BLaER1 treated with 17β-estradiol and CSF1 and Interleukin-3, amounts not matched to agents 10 nM and 100 nM (cell line): ENCODE results near the gene KCNJ9.

Source experiments
- H3K27ac ChIP-seq, 11 experiments: shearing (Covaris generic); formaldehyde crosslinking; 2 replicates each; pipeline ENCODE4 v1.8.1; 2022
- H3K27me3 ChIP-seq, 11 experiments: shearing (Covaris generic); formaldehyde crosslinking; 2 replicates each; pipeline ENCODE4 v1.8.1; 2022
- H3K36me3 ChIP-seq, 11 experiments: shearing (Covaris generic); formaldehyde crosslinking; 2 replicates each; pipeline ENCODE4 v1.8.1; 2022
- H3K4me1 ChIP-seq, 10 experiments: shearing (Covaris generic); formaldehyde crosslinking; 2 replicates each; pipeline ENCODE4 v1.8.1; 2022
- H3K4me2 ChIP-seq, 11 experiments: shearing (Covaris generic); formaldehyde crosslinking; 2 replicates each; pipeline ENCODE4 v1.8.1; 2022
- H3K4me3 ChIP-seq, 10 experiments: shearing (Covaris generic); formaldehyde crosslinking; 2 replicates each; pipeline ENCODE4 v1.8.1; 2022
- H3K9ac ChIP-seq, 11 experiments: shearing (Covaris generic); formaldehyde crosslinking; 2 replicates each; pipeline ENCODE4 v1.8.1; 2022
- H3K9me3 ChIP-seq, 11 experiments: shearing (Covaris generic); formaldehyde crosslinking; replicated peaks in 1 of 11; 2 replicates each; pipeline ENCODE4 v1.8.1; 2022
- H4K20me1 ChIP-seq, 11 experiments: shearing (Covaris generic); formaldehyde crosslinking; 2 replicates each; pipeline ENCODE4 v1.8.1; 2022
- Cebpa-rat ChIP-seq, 11 experiments: shearing (Covaris generic); IDR thresholded peaks; 2 replicates each; pipeline ENCODE4 v1.8.1; 2022

The KCNJ9 gene

DNA sequence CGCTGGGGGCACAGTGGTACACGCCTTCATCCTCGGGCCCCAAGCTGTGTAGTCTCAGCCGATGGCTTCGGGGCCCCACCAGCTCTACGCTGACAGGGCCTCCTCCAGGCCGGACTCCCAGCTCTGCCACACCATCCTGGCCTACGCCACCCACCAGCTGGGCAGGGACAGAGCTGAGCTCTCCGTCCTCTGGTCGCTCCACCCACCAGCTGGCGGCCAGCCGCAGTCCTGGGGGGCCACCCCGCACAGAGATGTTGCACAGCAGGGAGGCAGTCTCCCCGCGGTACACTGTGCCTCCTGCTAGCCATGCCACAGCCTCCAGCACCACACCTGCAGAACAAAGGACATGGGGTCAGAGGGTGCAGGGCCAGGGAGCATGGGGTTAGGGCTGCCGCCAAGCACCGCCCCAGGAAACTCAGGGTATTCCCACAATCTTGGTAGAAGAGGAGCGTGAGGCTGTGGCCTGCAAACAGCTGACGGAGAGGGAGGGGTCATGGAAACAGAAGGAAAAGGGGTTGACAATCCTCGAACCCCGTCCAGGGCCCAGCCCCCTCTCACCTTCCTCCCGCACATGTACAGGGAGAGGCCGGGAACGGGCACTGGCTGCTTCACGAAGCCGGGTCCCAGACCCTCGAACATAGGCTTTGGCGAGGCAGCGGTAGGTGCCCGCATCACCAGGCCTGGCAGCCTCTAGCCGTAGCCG lies 11.2 kb downstream of the KCNJ9 start:
- 0 out of 22 replicates have a peak overlapping the region, but pooled peaks of 1 of the 11 experiments have one; percentile 17 for H3K9ac ChIP-seq
- peaks cover 21 to 46% (median 41%) of the 10 kb centered on the region in 10 experiments for H3K4me1 ChIP-seq
- H3K9me3 ChIP-seq, result no peaks in the 10 kb centered on the region
- TF ChIP-seq Cebpa-rat (IDR thresholded peaks at IDR 0.05), result no peak
- no peak overlapping the region for H3K4me3 ChIP-seq
- H3K36me3 ChIP-seq, result peaks cover 18 to 74% (median 50%) of the 10 kb centered on the region in 11 experiments; a peak in 21 of 22 replicates
- H4K20me1 ChIP-seq, result peaks cover 0 to 70% (median 30%) of the 10 kb centered on the region in 11 experiments; a peak in 13 of 22 replicates
- H3K4me2 ChIP-seq, result no peak overlapping the region
- H3K27ac ChIP-seq, result no peak overlapping the region
- no peaks in the 10 kb centered on the region for H3K27me3 ChIP-seq

GRCh38 chr1:160093069-160093395 lies 11.7 kb downstream of the KCNJ9 start:
- Histone ChIP-seq H3K36me3 (peaks cover 18 to 72% (median 50%) of the 10 kb centered on the region in 11 experiments; a peak in 21 of 22 replicates), H3K9ac (0 out of 22 replicates have a peak overlapping the region, but pooled peaks of 3 of the 11 experiments have one; percentile 10 to 18 (median 17)), H3K4me3 (no peak overlapping the region), H3K27me3 (no peaks in the 10 kb centered on the region), H3K4me2 (no peak overlapping the region), H4K20me1 (peaks cover 0 to 72% (median 35%) of the 10 kb centered on the region in 11 experiments; a peak in 13 of 22 replicates), H3K4me1 (peaks cover 26 to 51% (median 47%) of the 10 kb centered on the region in 10 experiments), H3K9me3 (no peaks in the 10 kb centered on the region), H3K27ac (no peak overlapping the region)
- TF ChIP-seq Cebpa-rat (IDR thresholded peaks at IDR 0.05), result no peak

GRCh38 chr1:160093624-160094290 lies 12.4 kb downstream of the KCNJ9 start:
- Histone ChIP-seq H4K20me1 (peaks cover 0 to 72% (median 35%) of the 10 kb centered on the region in 11 experiments; a peak in 13 of 22 replicates), H3K36me3 (peaks cover 18 to 64% (median 46%) of the 10 kb centered on the region in 11 experiments; a peak in 21 of 22 replicates), H3K4me2 (peak overlapping the region in 6 of 11 experiments; percentile 22 to 49 (median 38); a peak in 12 of 22 replicates), H3K9ac (peak overlapping the region in 4 of 11 experiments; percentile 9 to 18 (median 14); a peak in 1 of 22 replicates), H3K4me3 (no peak overlapping the region), H3K27ac (0 out of 22 replicates have a peak overlapping the region, but pooled peaks of 1 of the 11 experiments have one; percentile 6), H3K9me3 (no peaks in the 10 kb centered on the region), H3K27me3 (no peaks in the 10 kb centered on the region), H3K4me1 (peaks cover 26 to 52% (median 48%) of the 10 kb centered on the region in 10 experiments)
- no peak for TF ChIP-seq Cebpa-rat (IDR thresholded peaks at IDR 0.05)

DNA sequence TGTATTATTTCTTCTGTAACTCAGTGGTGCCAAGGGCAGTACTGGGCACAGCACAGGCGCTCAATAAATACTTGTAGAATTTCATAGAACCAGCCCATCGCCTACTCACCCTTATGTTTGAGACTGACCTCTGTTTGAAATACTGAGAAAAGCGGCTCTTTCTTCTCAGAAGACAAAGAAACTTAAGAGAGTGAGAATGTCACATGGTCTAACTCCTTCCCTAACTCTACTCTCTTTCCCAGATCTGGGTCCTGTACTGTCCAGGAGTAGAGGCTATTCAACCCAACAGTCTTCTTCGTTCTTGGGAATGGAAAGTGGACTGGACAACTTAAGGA lies 12.9 kb downstream of the KCNJ9 start:
- H3K4me3 ChIP-seq, result no peak overlapping the region
- 0 out of 22 replicates have a peak overlapping the region, but pooled peaks of 1 of the 11 experiments have one; percentile 9 for H3K9ac ChIP-seq
- H4K20me1 ChIP-seq, result peaks cover 0 to 72% (median 35%) of the 10 kb centered on the region in 11 experiments; a peak in 13 of 22 replicates
- peak overlapping the region in 6 of 11 experiments; percentile 22 to 49 (median 38); a peak in 12 of 22 replicates for H3K4me2 ChIP-seq
- H3K36me3 ChIP-seq, result peaks cover 18 to 62% (median 43%) of the 10 kb centered on the region in 11 experiments; a peak in 21 of 22 replicates
- 0 out of 22 replicates have a peak overlapping the region, but pooled peaks of 1 of the 11 experiments have one; percentile 6 for H3K27ac ChIP-seq
- H3K9me3 ChIP-seq, result no peaks in the 10 kb centered on the region
- H3K27me3 ChIP-seq, result no peaks in the 10 kb centered on the region
- TF ChIP-seq Cebpa-rat (IDR thresholded peaks at IDR 0.05), result no peak
- H3K4me1 ChIP-seq, result peaks cover 28 to 55% (median 50%) of the 10 kb centered on the region in 10 experiments

- H3K27ac ChIP-seq, result no peak overlapping the region
- H3K4me2 ChIP-seq, result peak overlapping the region in 7 of 11 experiments; percentile 17 to 97 (median 45); a peak in 11 of 22 replicates
- no peak overlapping the region for H3K4me3 ChIP-seq
- no peak overlapping the region for H3K9ac ChIP-seq
- no peaks in the 10 kb centered on the region for H3K27me3 ChIP-seq
- peaks cover 34 to 60% (median 55%) of the 10 kb centered on the region in 10 experiments for H3K4me1 ChIP-seq
- TF ChIP-seq Cebpa-rat (IDR thresholded peaks at IDR 0.05), result no peak
- H3K36me3 ChIP-seq, result peaks cover 18 to 57% (median 43%) of the 10 kb centered on the region in 11 experiments; a peak in 21 of 22 replicates
- H4K20me1 ChIP-seq, result peaks cover 0 to 67% (median 35%) of the 10 kb centered on the region in 11 experiments; a peak in 13 of 22 replicates
- H3K9me3 ChIP-seq, result no peaks in the 10 kb centered on the region
These were observed 13.5 kb downstream of the KCNJ9 start for GRCh38 chr1:160094806-160095205.

DNA sequence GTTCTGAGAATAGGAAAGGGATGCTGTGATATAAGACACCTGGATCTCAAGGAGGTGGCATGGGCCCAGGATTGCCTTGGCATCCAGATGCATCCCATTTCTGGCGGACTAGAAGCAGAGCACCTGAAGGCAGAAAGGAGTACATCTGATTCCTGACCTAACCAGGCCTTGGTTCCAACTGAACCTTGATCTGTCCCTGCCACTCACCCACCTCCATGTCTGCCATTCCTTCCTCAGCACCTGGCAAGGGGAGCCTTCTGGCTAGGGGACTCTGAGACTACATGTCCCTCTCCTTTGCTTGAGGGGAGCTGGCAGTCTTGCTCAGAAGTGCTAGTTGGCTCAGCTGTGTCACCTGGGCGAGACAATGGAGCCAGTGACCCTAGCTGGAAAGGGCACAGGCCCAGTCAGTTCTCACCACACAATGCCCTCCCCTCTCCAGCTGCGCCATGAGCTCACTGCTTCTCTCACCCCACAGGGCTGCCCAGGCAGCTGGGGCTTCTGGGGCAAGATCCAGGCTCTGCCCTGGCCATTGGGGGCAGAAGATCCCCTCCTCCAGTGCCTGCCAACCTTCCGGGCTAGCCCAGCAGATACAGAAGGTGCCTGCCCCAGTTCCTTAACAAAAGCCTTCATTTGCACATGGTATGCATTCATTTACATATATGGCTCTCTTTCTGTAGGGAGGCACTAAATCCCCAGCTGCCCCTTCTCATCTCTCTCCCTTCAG lies 14.2 kb downstream of the KCNJ9 start:
- no peak overlapping the region for H3K4me3 ChIP-seq
- peak overlapping the region; percentile 93 to 100 (median 98); a peak in 20 of 22 replicates for H3K4me2 ChIP-seq
- H3K9ac ChIP-seq, result no peak overlapping the region
- peaks cover 0 to 63% (median 35%) of the 10 kb centered on the region in 11 experiments; a peak in 13 of 22 replicates for H4K20me1 ChIP-seq
- peaks cover 34 to 61% (median 57%) of the 10 kb centered on the region in 10 experiments for H3K4me1 ChIP-seq
- H3K27ac ChIP-seq, result peak overlapping the region in 1 of 11 experiments; percentile 1; a peak in 1 of 22 replicates
- no peaks in the 10 kb centered on the region for H3K27me3 ChIP-seq
- no peaks in the 10 kb centered on the region for H3K9me3 ChIP-seq
- H3K36me3 ChIP-seq, result peaks cover 18 to 50% (median 40%) of the 10 kb centered on the region in 11 experiments; a peak in 21 of 22 replicates
- TF ChIP-seq Cebpa-rat (IDR thresholded peaks at IDR 0.05), result no peak

DNA sequence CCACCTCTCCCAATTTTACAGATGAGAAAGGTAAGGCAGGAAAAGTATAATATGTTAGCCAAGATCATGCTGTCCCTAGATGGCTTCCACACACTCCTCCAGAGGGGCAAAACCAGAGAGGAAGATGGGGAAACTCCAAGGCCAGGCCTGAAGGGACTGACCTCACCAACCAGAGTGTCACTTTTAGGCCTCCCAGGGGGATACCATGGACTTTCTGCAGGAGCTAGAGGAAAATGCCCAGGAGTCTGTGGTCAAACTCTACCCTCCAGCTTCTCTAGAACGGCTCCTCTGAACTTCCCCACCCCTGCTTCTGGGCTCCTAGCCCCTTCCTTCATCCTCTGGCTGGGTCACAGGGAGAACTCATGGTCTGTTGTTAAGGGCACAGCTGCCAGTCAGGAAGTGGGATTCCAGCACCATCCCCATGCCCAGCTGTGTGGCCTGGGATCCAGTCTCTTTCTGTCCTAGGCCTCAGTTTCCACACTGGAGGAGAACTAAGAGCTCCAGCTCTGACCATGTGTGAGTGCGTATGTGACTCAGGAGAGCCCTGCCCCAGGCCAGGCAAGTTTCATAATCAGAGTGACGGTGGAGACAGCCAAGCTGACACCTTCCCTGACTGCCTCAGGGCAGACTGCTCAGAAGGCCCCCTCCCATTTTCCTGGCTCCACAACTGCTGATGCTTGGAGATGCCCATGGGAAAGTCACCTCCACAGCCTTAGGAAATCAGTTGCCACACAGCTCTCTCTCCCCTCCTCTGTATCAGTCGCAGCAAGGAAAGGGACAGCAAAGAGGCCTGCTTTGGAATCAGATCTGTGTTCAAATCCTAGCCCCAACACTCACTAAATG lies 15.2 kb downstream of the KCNJ9 start:
- H4K20me1 ChIP-seq, result peaks cover 0 to 61% (median 35%) of the 10 kb centered on the region in 11 experiments; a peak in 13 of 22 replicates
- H3K27me3 ChIP-seq, result no peaks in the 10 kb centered on the region
- H3K4me3 ChIP-seq, result peak overlapping the region in 4 of 10 experiments; percentile 74 to 88 (median 80); a peak in 4 of 20 replicates
- peak overlapping the region in 8 of 11 experiments; percentile 1 to 83 (median 22); a peak in 8 of 22 replicates for H3K27ac ChIP-seq
- TF ChIP-seq Cebpa-rat (IDR thresholded peaks at IDR 0.05), result no peak
- H3K36me3 ChIP-seq, result peaks cover 16 to 40% (median 32%) of the 10 kb centered on the region in 11 experiments; a peak in 21 of 22 replicates
- peak overlapping the region; percentile 93 to 100 (median 98) for H3K4me2 ChIP-seq
- H3K9ac ChIP-seq, result peak overlapping the region; percentile 12 to 92 (median 86); a peak in 19 of 22 replicates
- H3K4me1 ChIP-seq, result peaks cover 40 to 67% (median 63%) of the 10 kb centered on the region in 10 experiments
- no peaks in the 10 kb centered on the region for H3K9me3 ChIP-seq
